ENCODE data around the gene RFXANK.

The RFXANK gene

DNA sequence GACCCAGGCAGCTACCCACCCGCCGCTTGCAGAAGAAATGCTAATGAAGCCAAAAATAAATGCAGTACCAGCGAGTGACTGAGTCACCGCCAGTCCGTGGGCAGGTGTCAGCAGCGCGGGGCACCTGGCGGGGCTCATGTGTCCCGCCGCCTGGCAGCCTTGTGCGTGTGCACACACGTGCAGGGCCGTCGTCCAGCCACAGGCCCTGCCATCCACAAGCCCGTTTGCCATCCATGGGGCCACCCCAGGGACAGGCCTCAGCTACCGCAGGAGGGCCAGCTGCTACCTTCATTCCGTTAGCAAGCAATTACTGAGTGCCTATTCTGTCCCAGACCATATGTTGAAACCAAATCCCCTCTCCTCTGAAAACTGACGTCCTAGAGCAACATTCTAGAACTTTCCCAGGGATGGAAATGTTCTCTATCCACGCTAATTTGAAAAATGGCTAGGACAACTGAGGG is 40.2 kb downstream of the RFXANK start:
- DNase-seq (ENCODE audit: low read depth, low spot score): no peak

DNA sequence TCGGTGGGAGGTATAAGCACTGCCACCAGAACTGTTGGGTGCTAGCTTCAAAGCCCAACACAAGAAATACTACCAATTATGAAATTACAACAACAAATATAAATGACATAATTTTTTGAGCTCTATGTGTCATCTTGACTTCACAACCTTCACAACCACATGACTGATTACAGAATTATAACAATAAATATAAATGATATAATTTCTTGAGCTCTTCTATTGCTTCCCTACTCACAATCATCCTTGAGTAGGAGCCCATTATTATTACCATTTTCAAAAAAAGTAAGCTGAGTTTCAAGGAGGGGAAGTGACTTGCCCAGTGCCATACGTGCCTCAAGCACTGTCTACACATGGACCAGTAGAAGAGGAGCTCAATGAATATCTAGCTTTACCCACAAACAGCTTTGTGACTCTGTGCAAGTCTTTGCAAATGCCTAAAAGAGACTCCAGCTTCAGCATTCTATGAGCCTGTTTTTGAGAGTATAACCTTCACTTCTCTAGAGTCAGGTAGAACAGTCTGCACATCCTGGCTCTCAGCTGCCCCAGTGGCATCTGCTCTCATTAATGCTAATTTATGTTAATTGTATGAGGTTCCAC is 42.3 kb downstream of the RFXANK start:
- no peak for DNase-seq (ENCODE audit: low read depth, low spot score)

DNA sequence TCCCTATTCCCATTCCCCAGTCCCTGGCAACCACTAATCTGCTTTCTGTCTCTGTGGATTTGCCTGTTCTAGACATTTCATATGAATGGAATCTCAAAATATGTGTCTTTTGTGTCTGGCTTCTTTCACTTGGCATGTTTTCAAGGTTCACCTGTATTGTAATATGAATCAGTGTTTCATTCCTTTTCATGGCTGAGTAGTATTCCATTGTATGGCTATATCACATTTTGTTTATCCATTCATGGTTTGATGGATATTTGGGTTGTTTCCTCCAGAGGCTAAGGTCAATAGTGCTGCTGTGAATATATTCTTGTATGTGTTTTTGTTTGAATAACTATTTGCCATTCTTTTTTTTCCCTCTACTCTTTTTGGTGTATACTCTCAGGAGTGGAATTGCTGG is 44.1 kb downstream of the RFXANK start:
- no peak for DNase-seq (ENCODE audit: low read depth, low spot score)

DNA sequence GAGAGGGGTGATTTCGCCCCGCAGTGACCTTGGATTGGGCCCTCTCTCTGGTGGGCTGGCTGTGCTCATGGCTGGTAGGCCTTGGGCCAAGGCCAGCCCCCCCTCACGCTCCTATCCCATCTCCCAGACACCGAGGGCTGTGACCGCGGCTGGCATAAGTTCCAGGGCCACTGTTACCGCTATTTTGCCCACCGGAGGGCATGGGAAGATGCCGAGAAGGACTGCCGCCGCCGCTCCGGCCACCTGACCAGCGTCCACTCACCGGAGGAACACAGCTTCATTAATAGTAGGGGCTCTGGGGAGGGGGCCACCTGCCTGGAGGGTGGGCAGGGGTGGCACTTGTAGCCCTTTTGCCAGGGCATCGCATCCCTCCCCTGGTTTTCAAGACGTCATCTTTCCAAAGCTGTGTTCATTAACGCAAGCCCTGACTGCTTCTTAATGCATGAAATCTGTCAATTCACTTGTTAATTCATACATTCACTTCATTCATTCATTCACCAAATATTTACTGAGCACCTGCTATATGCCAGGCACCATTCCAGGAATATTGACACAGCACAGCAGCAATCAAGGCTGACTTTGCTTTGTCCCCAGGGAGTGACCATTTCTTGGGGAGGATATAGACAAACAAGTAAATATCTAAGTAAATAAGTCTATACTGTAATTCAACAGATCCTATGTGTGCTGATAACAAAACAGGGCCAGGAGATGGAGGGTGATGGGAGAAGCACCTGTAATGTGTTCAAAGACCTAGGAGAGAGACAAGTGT is 46.3 kb downstream of the RFXANK start:
- no peak for DNase-seq (ENCODE audit: low read depth, low spot score)

DNA sequence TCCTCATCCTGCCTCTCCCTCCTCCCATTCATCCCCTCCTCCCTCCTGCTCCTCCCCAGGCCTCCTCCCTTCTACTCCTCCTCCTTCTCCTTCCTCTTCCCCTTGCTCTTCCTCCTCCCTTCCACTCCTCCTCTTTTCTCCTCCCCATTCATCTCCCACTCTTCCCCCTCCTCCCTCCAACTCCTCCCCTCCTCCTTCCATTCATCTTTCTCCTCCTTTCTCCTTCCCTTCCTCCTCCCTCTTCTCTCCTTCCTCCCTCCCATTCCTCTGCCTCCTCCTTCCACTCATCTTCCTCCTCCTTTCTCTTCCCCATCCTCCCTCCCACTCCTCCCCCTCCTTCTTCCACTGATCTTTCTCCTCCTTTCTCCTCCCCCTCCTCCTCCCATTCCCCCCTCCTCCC is 47.6 kb downstream of the RFXANK start:
- no peak for DNase-seq (ENCODE audit: low read depth, low spot score)

DNA sequence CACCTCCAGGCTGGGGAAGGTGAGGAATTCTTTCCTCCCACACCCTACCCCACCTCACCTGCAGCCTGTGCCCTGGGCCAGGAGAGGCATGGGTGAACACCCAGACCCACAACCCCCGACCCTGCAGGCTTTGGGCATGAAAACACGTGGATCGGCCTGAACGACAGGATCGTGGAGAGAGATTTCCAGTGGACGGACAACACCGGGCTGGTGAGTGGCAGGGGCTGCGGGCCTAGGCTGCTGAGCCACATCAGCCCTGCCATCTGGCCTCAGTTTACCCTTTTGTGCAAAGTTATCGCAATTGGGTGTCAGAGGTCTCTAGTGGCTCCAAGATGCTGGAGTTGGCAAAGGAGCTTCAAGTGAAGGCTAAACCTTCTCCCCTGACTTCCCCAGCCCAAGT is 48.4 kb downstream of the RFXANK start:
- DNase-seq (ENCODE audit: low read depth, low spot score): no peak

DNA sequence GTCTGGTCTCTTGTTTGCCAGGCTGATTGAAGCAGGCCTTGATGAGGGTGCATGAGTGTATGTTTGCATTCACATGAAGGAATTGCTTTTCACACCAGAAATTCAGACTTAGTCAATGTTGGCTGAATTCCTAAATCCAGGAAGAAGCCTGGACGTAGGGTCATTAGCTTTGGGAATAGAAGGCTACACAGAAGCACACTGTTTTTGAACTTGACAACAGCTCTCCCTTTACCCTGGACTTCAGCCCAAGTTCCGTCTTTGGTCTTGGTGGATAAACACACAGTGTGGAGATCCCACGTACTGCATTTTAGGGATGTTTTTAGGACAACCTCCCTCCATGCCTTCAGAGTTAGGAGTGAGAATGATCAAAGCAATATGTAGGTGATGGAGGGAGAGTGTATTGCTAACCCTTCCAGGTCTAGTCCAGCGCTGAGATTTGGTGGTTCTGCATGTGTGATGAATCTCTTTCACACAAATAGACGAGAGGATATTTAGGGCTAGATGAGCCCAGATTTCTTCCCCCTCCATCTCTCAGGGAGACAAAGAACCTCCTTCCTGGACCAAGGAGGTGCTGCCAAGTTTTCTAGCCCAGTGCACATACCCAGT is 58.2 kb downstream of the RFXANK start:
- DNase-seq (ENCODE audit: low read depth, low spot score): no peak
